ENCODE measurements around the gene FGF2. TPM values are rescaled to one million over a fixed set of nuclear protein-coding genes. Genes with fewer than 3 reads are reported as not detected.
A peak's percentile ranks its signal among the peaks of the same experiment; 100 is the strongest.

FGF2 gene
- total and polyA plus RNA-seq, 2 experiments from 2014 or later = 3.2 to 3.4 TPM

DNA sequence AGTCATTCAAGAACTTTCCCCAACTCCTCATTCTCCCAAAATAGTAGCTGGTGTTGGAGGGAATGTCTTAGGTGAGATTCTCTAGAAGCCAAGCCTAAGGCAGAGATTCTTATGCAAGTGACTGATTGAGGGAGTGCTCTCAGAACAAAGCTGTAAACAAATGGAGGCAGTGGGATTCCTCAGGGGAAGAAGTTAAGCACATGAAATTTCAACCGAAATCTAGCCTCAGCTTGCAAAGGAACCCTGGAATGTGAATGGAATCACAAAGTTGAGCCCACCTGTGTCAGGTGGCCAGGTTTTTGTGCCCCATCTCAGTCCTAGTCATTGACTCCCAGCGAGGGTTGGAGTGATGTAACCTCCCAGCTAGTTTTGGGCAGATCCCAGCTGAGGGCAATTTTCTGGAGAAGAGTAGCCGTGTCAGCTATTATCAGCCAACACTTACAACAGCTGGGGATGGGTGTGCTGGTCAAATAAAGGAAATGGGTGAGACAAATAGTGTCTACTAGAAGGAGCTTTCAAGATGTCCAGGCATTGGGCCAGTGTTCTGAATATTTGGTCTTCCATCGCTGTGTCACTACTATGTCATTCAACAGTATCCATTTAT, 29.7 kb upstream of the FGF2 start:
- TF ChIP-seq CTCF (IDR thresholded peaks at IDR 0.05; ENCODE audit: low read depth, low read length) = no peak
- no peak overlapping the region for H3K27ac ChIP-seq
- H3K9me3 ChIP-seq (ENCODE audit: low read depth) = no peaks in the 10 kb centered on the region
- peaks cover 4% of the 10 kb centered on the region for H3K4me1 ChIP-seq (ENCODE audit: low read depth)
- no peak overlapping the region for H3K4me3 ChIP-seq
- DNase-seq (ENCODE audit: low read depth in 1 of 2, low spot score in 1 of 2) = no peak
- no peaks in the 10 kb centered on the region for H3K36me3 ChIP-seq
- H3K27me3 ChIP-seq = no peaks in the 10 kb centered on the region

DNA sequence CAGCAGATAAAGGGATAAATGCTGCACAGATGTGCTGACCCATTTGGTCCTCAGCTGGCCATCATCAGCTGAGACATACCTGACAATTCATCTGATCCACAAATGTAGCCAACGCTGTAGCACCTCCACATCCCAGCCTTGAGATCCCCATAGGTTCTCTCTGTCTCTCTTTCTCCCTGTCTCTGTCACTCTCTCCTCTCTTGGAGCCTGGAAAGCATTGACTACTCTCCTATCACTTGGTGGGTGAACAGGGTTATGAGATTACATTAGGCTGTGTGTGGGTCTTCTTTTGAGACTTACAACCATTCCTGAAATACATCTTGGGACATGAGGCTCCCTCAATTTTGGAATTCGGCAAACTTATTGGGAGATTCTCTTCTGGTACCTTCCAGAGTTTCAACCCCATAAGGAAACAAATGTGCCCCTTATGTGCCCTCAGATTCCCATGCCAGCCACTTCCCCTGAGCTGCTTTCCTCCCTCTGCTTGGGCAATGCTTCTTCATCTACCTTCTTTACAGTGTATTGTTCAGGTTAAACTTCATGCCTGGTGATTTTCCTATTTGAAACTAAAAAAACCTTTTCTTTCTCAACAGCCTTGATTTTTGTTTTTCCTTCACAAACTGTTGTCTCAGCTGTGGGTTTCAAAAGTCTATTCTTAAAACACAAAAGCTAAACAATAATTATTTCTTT, 29.1 kb upstream of the FGF2 start:
- Histone ChIP-seq H3K27me3 (no peaks in the 10 kb centered on the region), H3K9me3 (ENCODE audit: low read depth) (no peaks in the 10 kb centered on the region), H3K4me1 (ENCODE audit: low read depth) (peaks cover 4% of the 10 kb centered on the region), H3K36me3 (no peaks in the 10 kb centered on the region), H3K27ac (peak overlapping the region; percentile 59), H3K4me3 (no peak overlapping the region)
- no peak for TF ChIP-seq CTCF (IDR thresholded peaks at IDR 0.05; ENCODE audit: low read depth, low read length)
- DNase-seq (ENCODE audit: low read depth in 1 of 2, low spot score in 1 of 2) = no peak

GRCh38 chr4:122798101-122798500, 28.5 kb upstream of the FGF2 start:
- Histone ChIP-seq H3K36me3 (no peaks in the 10 kb centered on the region), H3K27me3 (no peaks in the 10 kb centered on the region), H3K4me3 (no peak overlapping the region), H3K27ac (peak overlapping the region; percentile 59), H3K9me3 (ENCODE audit: low read depth) (no peaks in the 10 kb centered on the region), H3K4me1 (ENCODE audit: low read depth) (peaks cover 4% of the 10 kb centered on the region)
- peak in 1 of 2 donors; percentile 92 for DNase-seq (ENCODE audit: low read depth in 1 of 2, low spot score in 1 of 2)
- no peak for TF ChIP-seq CTCF (IDR thresholded peaks at IDR 0.05; ENCODE audit: low read depth, low read length)

DNA sequence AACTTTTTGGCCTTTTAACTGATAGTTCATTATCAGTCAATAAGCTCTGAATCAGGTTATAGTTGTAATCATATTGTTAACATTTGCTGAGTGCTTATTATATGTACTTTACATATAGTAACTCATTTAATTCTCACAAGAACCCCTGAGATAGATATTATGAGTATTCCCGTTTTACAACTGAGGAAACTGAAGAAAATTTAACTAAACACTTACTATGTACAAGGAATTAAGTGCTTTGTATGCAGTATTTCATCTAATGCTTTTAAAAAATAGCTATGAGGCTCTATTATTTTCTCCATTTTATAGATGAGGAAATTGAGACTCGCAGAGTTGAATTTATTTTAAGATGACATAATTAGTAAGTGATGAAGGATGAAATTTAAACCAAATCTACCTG, 27.7 kb upstream of the FGF2 start:
- no peaks in the 10 kb centered on the region for H3K27me3 ChIP-seq
- H3K36me3 ChIP-seq = no peaks in the 10 kb centered on the region
- H3K27ac ChIP-seq = no peak overlapping the region
- H3K4me1 ChIP-seq (ENCODE audit: low read depth) = peaks cover 4% of the 10 kb centered on the region
- DNase-seq (ENCODE audit: low read depth in 1 of 2, low spot score in 1 of 2) = no peak
- TF ChIP-seq CTCF (IDR thresholded peaks at IDR 0.05; ENCODE audit: low read depth, low read length) = no peak
- H3K4me3 ChIP-seq = no peak overlapping the region
- no peaks in the 10 kb centered on the region for H3K9me3 ChIP-seq (ENCODE audit: low read depth)

- H3K4me3 ChIP-seq = no peak overlapping the region
- no peaks in the 10 kb centered on the region for H3K4me1 ChIP-seq (ENCODE audit: low read depth)
- TF ChIP-seq CTCF (IDR thresholded peaks at IDR 0.05; ENCODE audit: low read depth, low read length) = no peak
- peak in 1 of 2 donors; percentile 83 for DNase-seq (ENCODE audit: low read depth in 1 of 2, low spot score in 1 of 2)
- H3K27me3 ChIP-seq = no peaks in the 10 kb centered on the region
- no peaks in the 10 kb centered on the region for H3K36me3 ChIP-seq
- H3K9me3 ChIP-seq (ENCODE audit: low read depth) = no peaks in the 10 kb centered on the region
- no peak overlapping the region for H3K27ac ChIP-seq
These were observed 22.8 kb upstream of the FGF2 start for GRCh38 chr4:122803788-122804208.
